H1 (cell line): ENCODE data around the gene ZNF184. TPM values are rescaled to one million over a fixed set of nuclear protein-coding genes. Genes with fewer than 3 reads are reported as not detected.

Experiments
- CTCF ChIA-PET: fragments of 300-600 bp; sonication (Branson Sonifier 250); formaldehyde crosslinking; loops from one replicate; lab custom pipeline; 2021; ENCODE audit not compliant: partially characterized antibody; lab: Charles Lee
- POLR2A ChIA-PET: fragments of 300-600 bp; sonication (Branson Sonifier 250); formaldehyde crosslinking; loops from one replicate; lab custom pipeline; 2021; ENCODE audit warnings: inconsistent platforms; ENCODE audit not compliant: partially characterized antibody; lab: Charles Lee
- DNase-seq, 2 experiments: peaks; one replicate each; pipeline versions ENCODE4 v3.0.0 to v3.0.0-alpha.2; 2010 to 2022; ENCODE audit warnings: low spot score in 2 of 2, low read depth in 1 of 2, mixed read lengths in 1 of 2
- FAIRE-seq: peaks from 2 replicates; lab custom pipeline; 2011; peaks lifted over from hg19 to GRCh38; lab: Jason Lieb, UNC
- H2AFZ ChIP-seq: 2 replicates; pipeline ENCODE4 v1.8.1; 2012; ENCODE audit warnings: low read length, inconsistent platforms
- H2AK5ac ChIP-seq: 2 replicates; pipeline ENCODE4 v1.6.1; 2013; ENCODE audit warnings: low read depth, low read length
- H2BK120ac ChIP-seq: replicated peaks from 2 replicates; pipeline ENCODE3; 2013; ENCODE audit warnings: low read depth, low read length, inconsistent platforms
- H2BK12ac ChIP-seq: 2 replicates; pipeline ENCODE4 v1.6.1; 2013; ENCODE audit warnings: low read depth, low read length
- H2BK15ac ChIP-seq: 2 replicates; pipeline ENCODE4 v1.6.1; 2013; ENCODE audit warnings: low read length
- H2BK20ac ChIP-seq: 2 replicates; pipeline ENCODE4 v1.6.1; 2013; ENCODE audit warnings: low read length
- H2BK5ac ChIP-seq: 2 replicates; pipeline ENCODE4 v1.6.1; 2013; ENCODE audit warnings: low read depth, low read length
- H3K14ac ChIP-seq: 2 replicates; pipeline ENCODE4 v1.6.1; 2013; ENCODE audit warnings: inconsistent platforms; ENCODE audit not compliant: insufficient read length
- H3K18ac ChIP-seq: 2 replicates; pipeline ENCODE4 v1.6.1; 2013; ENCODE audit warnings: low read length; ENCODE audit errors: extremely low read depth
- H3K23ac ChIP-seq: 2 replicates; pipeline ENCODE4 v1.6.1; 2013; ENCODE audit warnings: inconsistent platforms; ENCODE audit not compliant: insufficient read length
- H3K23me2 ChIP-seq: 2 replicates; pipeline ENCODE4 v1.6.1; 2013; ENCODE audit warnings: low read depth, low read length
- H3K27ac ChIP-seq: 2 replicates; pipeline ENCODE4 v1.6.1; 2011; ENCODE audit warnings: low read depth, low read length, inconsistent platforms
- H3K27me3 ChIP-seq, 4 experiments: replicated peaks in 1 of 4; 1 replicate in 1 of 4; 2 replicates in 3 of 4; pipeline versions ENCODE4 v1.6.1 to v1.8.1; 2011 to 2013; ENCODE audit warnings: low read length in 3 of 4, mild to moderate bottlenecking in 3 of 4, inconsistent platforms in 2 of 4, mixed read lengths in 2 of 4, moderate library complexity in 1 of 4; ENCODE audit not compliant: control insufficient read depth in 3 of 4, insufficient read depth in 3 of 4; ENCODE audit errors: extremely low read depth in 1 of 4
- H3K36me3 ChIP-seq, 4 experiments: 2 replicates each; pipeline versions ENCODE4 v1.6.1 to v1.8.1; 2011 to 2013; ENCODE audit warnings: mild to moderate bottlenecking in 4 of 4, low read length in 3 of 4, moderate library complexity in 2 of 4, control low read depth in 1 of 4, inconsistent platforms in 1 of 4; ENCODE audit not compliant: insufficient read depth in 4 of 4, control insufficient read depth in 2 of 4
- H3K4ac ChIP-seq: replicated peaks from 2 replicates; pipeline ENCODE3; 2013; ENCODE audit warnings: low read length, low read depth, mixed read lengths, inconsistent platforms; ENCODE audit not compliant: insufficient read length
- H3K4me1 ChIP-seq, 4 experiments: replicated peaks in 1 of 4; 1 replicate in 1 of 4; 2 replicates in 3 of 4; pipeline versions ENCODE4 v1.6.1 to v1.8.1; 2011 to 2013; ENCODE audit warnings: low read length in 3 of 4, inconsistent platforms in 2 of 4, mixed read lengths in 1 of 4; ENCODE audit not compliant: insufficient read depth in 4 of 4, control insufficient read depth in 3 of 4
- H3K4me2 ChIP-seq, 2 experiments: 2 replicates each; pipeline versions ENCODE4 v1.6.1 to v1.8.1; 2011 to 2013; ENCODE audit warnings: low read depth in 2 of 2, low read length in 2 of 2, control low read depth in 1 of 2, inconsistent platforms in 1 of 2, mild to moderate bottlenecking in 1 of 2; ENCODE audit not compliant: insufficient read depth in 1 of 2
- H3K4me3 ChIP-seq, 4 experiments: fragments of 200-600, 300-600 bp in 1 of 4; sonication (generic), shearing (Covaris generic), sonication (Bioruptor Twin) in 1 of 4; 2 replicates each; pipeline versions ENCODE4 v1.5.1 to v1.8.1; 2011 to 2016; ENCODE audit warnings: low read length in 4 of 4, low read depth in 3 of 4, control low read depth in 2 of 4, inconsistent platforms in 2 of 4, mild to moderate bottlenecking in 2 of 4, mixed read lengths in 1 of 4, moderate library complexity in 1 of 4; ENCODE audit not compliant: insufficient read depth in 2 of 4; ENCODE audit errors: extremely low read depth in 1 of 4
- H3K56ac ChIP-seq: replicated peaks from 2 replicates; pipeline ENCODE3; 2013; ENCODE audit warnings: low read depth, mild to moderate bottlenecking, mixed read lengths, low read length, inconsistent platforms; ENCODE audit not compliant: insufficient read length
- H3K79me1 ChIP-seq: 2 replicates; pipeline ENCODE4 v1.6.1; 2013; ENCODE audit warnings: low read depth, low read length, control low read depth
- H3K79me2 ChIP-seq, 2 experiments: 2 replicates each; pipeline versions ENCODE4 v1.6.1 to v1.8.1; 2012 to 2013; ENCODE audit warnings: low read length in 2 of 2, mild to moderate bottlenecking in 2 of 2, inconsistent platforms in 1 of 2; ENCODE audit not compliant: insufficient read depth in 2 of 2, control insufficient read depth in 1 of 2
- H3K9ac ChIP-seq, 4 experiments: replicated peaks in 1 of 4; 1 replicate in 1 of 4; 2 replicates in 3 of 4; pipeline versions ENCODE4 v1.6.1 to v1.8.1; 2011 to 2013; ENCODE audit warnings: low read depth in 3 of 4, low read length in 3 of 4, control low read depth in 2 of 4, mild to moderate bottlenecking in 2 of 4, moderate library complexity in 2 of 4, inconsistent platforms in 1 of 4; ENCODE audit errors: extremely low read depth in 1 of 4
- H3K9me3 ChIP-seq, 2 experiments: 2 replicates each; pipeline versions ENCODE4 v1.6.1 to v1.8.1; 2012 to 2013; ENCODE audit warnings: mild to moderate bottlenecking in 2 of 2, moderate library complexity in 2 of 2, control low read depth in 1 of 2, inconsistent platforms in 1 of 2, low read depth in 1 of 2, low read length in 1 of 2, mixed read lengths in 1 of 2; ENCODE audit not compliant: insufficient read depth in 2 of 2
- H4K20me1 ChIP-seq, 2 experiments: replicated peaks in 1 of 2; 2 replicates each; pipeline versions ENCODE3 to v1.8.1; 2011 to 2013; ENCODE audit warnings: inconsistent platforms in 2 of 2, low read length in 2 of 2, mild to moderate bottlenecking in 1 of 2; ENCODE audit not compliant: insufficient read depth in 2 of 2, control insufficient read depth in 1 of 2
- H4K5ac ChIP-seq: 2 replicates; pipeline ENCODE4 v1.6.1; 2013; ENCODE audit warnings: low read length, low read depth, mixed read lengths, inconsistent platforms; ENCODE audit not compliant: insufficient read length
- H4K8ac ChIP-seq: 2 replicates; pipeline ENCODE4 v1.8.0; 2013; ENCODE audit warnings: mild to moderate bottlenecking, moderate library complexity, low read length, inconsistent platforms; ENCODE audit not compliant: insufficient read depth; ENCODE audit errors: extremely low read depth
- H4K91ac ChIP-seq: replicated peaks from 2 replicates; pipeline ENCODE3; 2013; ENCODE audit warnings: low read length, mixed read lengths, inconsistent platforms; ENCODE audit not compliant: insufficient read length
- ATF3 ChIP-seq: IDR thresholded peaks from 2 replicates; pipeline ENCODE4 v1.6.1; 2011; ENCODE audit warnings: low read depth, mild to moderate bottlenecking, low read length; ENCODE audit not compliant: insufficient read depth
- E2F6 ChIP-seq: IDR thresholded peaks from 2 replicates; pipeline ENCODE4 v1.6.1; 2012; ENCODE audit warnings: inconsistent platforms
- NRF1 ChIP-seq: IDR thresholded peaks from 2 replicates; pipeline ENCODE4 v1.6.1; 2011; ENCODE audit warnings: mild to moderate bottlenecking, low read depth, low read length, improper control_type of control experiment
- POLR2A ChIP-seq, 2 experiments: IDR thresholded peaks; 1 replicate in 1 of 2; 2 replicates in 1 of 2; pipeline ENCODE4 v1.6.1; 2011; ENCODE audit warnings: low read depth in 2 of 2, low read length in 2 of 2, mild to moderate bottlenecking in 2 of 2; ENCODE audit errors: control extremely low read depth in 1 of 2
- RNF2 ChIP-seq: fragments of 200-900, 300-1000 bp; sonication (generic); IDR thresholded peaks from 2 replicates; pipeline ENCODE4 v1.7.1; 2016; ENCODE audit warnings: borderline replicate concordance, low read depth, mild to moderate bottlenecking, antibody characterized with exemption, low read length; ENCODE audit not compliant: poor library complexity, severe bottlenecking; ENCODE audit errors: missing control alignments
- SIX5 ChIP-seq: IDR thresholded peaks from 2 replicates; pipeline ENCODE4 v1.6.1; 2011; ENCODE audit warnings: mild to moderate bottlenecking, low read depth, low read length
- TCF12 ChIP-seq: IDR thresholded peaks from 2 replicates; pipeline ENCODE4 v1.6.1; 2011; ENCODE audit warnings: low read depth, mild to moderate bottlenecking, low read length
- USF2 ChIP-seq: IDR thresholded peaks from 2 replicates; pipeline ENCODE4 v1.6.1; 2011; ENCODE audit warnings: low read length, improper control_type of control experiment
- WGBS, 2 experiments: shearing (Covaris generic) in 1 of 2; methylation state at CpG; one replicate each; pipeline versions ENCODE4 v1.1.6 to v1.1.7; 2013 to 2015; ENCODE audit warnings: low lambda C conversion rate in 2 of 2, mixed read lengths in 2 of 2, inconsistent platforms in 1 of 2, low coverage in 1 of 2, missing lambda C conversion rate in 1 of 2; ENCODE audit not compliant: insufficient replicate concordance in 2 of 2, insufficient coverage in 1 of 2, insufficient read length in 1 of 2; ENCODE audit errors: extremely low coverage in 1 of 2, missing lambda C conversion rate in 1 of 2; 5-methylcytosine and 5-hydroxymethylcytosine counted together
- polyA plus RNA-seq, 7 experiments: library from polyadenylated mRNA; depleted of rRNA in 3 of 7; stranded (reverse) in 5 of 7; unstranded in 2 of 7; fragments of >200 nt in 5 of 7; fragments of 200-250 nt in 2 of 7; gene quantifications; 1 replicate in 5 of 7; 2 replicates in 1 of 7; 4 replicates in 1 of 7; pipeline versions ENCODE4 v1.2.1 to v1.2.3, GENCODE V29; 2011 to 2013; ENCODE audit warnings: missing spikeins in 2 of 7, mixed read lengths in 2 of 7
- total RNA-seq: library from RNA; stranded (reverse); fragmentation: NEBNext Ultra II Directional; extraction: Animal tissue kit (Norgen Biotek cat#: 25700); gene quantifications from 2 replicates; pipeline ENCODE4 v1.2.1, GENCODE V29; 2021

The ZNF184 gene
- total and polyA plus RNA-seq, 2 of the 8 experiments (the other 6 are each of a cell fraction or from before 2014, with no cell fraction given) = 1.9 to 12.3 TPM

GRCh38 chr6:27474672-27475071 lies 1.8 kb upstream of the ZNF184 start:
- no peak overlapping the region for H4K8ac ChIP-seq
- H3K79me2 ChIP-seq = peaks cover 0 to 8% of the 10 kb centered on the region in 2 experiments; a peak in 2 of 4 replicates
- 68% methylated on average over 3 of the region's 3 CpGs; no CpG with 5 or more reads in 1 of the 2 experiments for WGBS, 2 experiments
- no peak overlapping the region for H3K4me3 ChIP-seq
- H3K4ac ChIP-seq = no peak overlapping the region
- no peak overlapping the region for H3K9ac ChIP-seq
- H3K9me3 ChIP-seq = no peaks in the 10 kb centered on the region
- no peak overlapping the region for H2BK120ac ChIP-seq
- H3K18ac ChIP-seq = no peak overlapping the region
- H3K27me3 ChIP-seq = peaks cover 0 to 2% (median under 1%) of the 10 kb centered on the region in 4 experiments; a peak in 3 of 7 replicates
- H3K36me3 ChIP-seq = peaks cover 0 to 2% (median under 1%) of the 10 kb centered on the region in 4 experiments; a peak in 1 of 8 replicates
- no peak overlapping the region for H4K91ac ChIP-seq
- no peak overlapping the region for H2AFZ ChIP-seq
- H3K4me2 ChIP-seq = no peak overlapping the region; a peak in 1 of 4 replicates
- no peak overlapping the region for H3K27ac ChIP-seq
- TF ChIP-seq POLR2A (IDR thresholded peaks at IDR 0.05; ENCODE audit: control extremely low read depth in 1 of 2, low read depth in 2 of 2, low read length in 2 of 2) (no peak), TCF12 (0 out of 2 replicates have a peak, but pooled peaks have one; percentile 87), USF2 (no peak), E2F6 (no peak), ATF3 (no peak), NRF1 (no peak), SIX5 (no peak), RNF2 (no peak)
- TF ChIP-seq, all 59 proteins: peak for 1
- no peaks in the 10 kb centered on the region for H3K79me1 ChIP-seq
- H2BK12ac ChIP-seq = no peak overlapping the region
- no peaks in the 10 kb centered on the region for H4K20me1 ChIP-seq
- no peak overlapping the region for H2BK15ac ChIP-seq
- FAIRE-seq (no peak), DNase-seq (no peak)
- H2AK5ac ChIP-seq = no peak overlapping the region
- CTCF ChIA-PET = no interaction called here
- no peak overlapping the region for H3K56ac ChIP-seq
- no peak overlapping the region for H4K5ac ChIP-seq
- H3K14ac ChIP-seq = no peak overlapping the region
- H3K23me2 ChIP-seq = peaks cover 9% of the 10 kb centered on the region; the same call in 1 of the 2 replicates
- POLR2A ChIA-PET = interaction anchor here (0.6 kb wide), 1 partner anchor 247 kb away, joined by 3 read pairs; no protein-coding TSS in a partner anchor
- no peak overlapping the region for H2BK20ac ChIP-seq
- H2BK5ac ChIP-seq = no peak overlapping the region
- peaks cover 0 to 2% (median 0%) of the 10 kb centered on the region in 4 experiments; a peak in 2 of 7 replicates for H3K4me1 ChIP-seq
- H3K23ac ChIP-seq = no peak overlapping the region
